GM21717 (cell line): ENCODE data around the gene ANLN.
"Not testable (repeated sequence)": the region's sequence is repeated elsewhere in the genome, so short reads cannot be mapped to it uniquely, and the experiment has no call there.

Experiments
- ATAC-seq: cut with Tn5 transposase; IDR thresholded peaks from one replicate; pipeline ENCODE4 v1.9.1; 2021; ENCODE audit warnings: mild to moderate bottlenecking, moderate library complexity; ENCODE audit not compliant: unreplicated experiment

ANLN gene

GRCh38 chr7:36460811-36461429 is 71.3 kb downstream of the ANLN start:
- ATAC-seq: no peak

DNA sequence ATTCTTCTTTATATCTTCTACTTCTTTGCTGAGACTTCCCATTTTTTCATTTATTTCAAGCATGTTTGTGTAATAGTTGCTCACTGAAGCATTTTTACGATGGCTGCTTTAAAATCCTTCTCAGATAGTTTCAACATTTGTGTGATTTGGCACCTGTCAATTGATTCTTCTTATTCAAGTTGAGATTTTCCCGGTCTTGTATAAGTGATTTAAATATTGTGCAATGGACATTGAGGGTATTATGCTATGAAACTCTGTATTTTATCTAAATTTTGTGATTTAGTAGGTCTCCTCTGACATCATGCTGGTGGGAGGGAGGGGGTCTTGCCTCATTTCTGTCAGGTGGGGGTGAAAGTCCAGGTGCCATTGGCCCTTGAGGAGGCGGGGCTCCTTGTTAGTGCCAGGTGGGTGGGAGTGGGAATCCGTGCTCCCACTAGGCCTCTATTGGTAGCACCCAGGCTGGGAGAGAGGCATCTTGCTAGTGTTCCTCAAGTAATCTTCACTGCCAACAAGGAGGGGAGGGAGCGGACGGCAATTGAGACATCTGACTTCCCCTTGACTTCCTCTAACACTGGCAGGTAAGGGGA is 73.0 kb downstream of the ANLN start:
- no peak for ATAC-seq

GRCh38 chr7:36464271-36464670 is 74.6 kb downstream of the ANLN start:
- ATAC-seq: no peak

- ATAC-seq: not testable (repeated sequence)
These were observed 76.3 kb downstream of the ANLN start for GRCh38 chr7:36466001-36466400.

GRCh38 chr7:36468370-36469101 is 78.9 kb downstream of the ANLN start:
- no peak for ATAC-seq

DNA sequence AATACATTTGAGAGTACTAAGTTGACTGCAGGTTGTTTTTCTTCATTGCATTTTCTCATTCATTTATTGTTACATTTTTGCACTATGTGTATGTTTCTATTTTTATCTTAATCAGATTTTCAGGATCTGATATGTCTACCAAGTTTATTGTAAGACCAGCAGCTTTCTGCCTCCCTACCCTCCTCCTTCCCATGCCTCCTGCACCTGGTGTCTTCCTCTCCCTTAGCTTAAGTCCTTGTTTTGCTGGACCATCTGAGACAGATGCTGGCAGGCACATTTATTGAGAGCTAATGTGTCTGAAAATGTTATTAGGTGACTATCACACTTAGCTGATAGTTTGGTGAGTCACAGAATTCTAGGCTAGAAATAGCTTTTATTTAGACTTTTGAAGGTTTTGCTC is 79.6 kb downstream of the ANLN start:
- no peak for ATAC-seq

DNA sequence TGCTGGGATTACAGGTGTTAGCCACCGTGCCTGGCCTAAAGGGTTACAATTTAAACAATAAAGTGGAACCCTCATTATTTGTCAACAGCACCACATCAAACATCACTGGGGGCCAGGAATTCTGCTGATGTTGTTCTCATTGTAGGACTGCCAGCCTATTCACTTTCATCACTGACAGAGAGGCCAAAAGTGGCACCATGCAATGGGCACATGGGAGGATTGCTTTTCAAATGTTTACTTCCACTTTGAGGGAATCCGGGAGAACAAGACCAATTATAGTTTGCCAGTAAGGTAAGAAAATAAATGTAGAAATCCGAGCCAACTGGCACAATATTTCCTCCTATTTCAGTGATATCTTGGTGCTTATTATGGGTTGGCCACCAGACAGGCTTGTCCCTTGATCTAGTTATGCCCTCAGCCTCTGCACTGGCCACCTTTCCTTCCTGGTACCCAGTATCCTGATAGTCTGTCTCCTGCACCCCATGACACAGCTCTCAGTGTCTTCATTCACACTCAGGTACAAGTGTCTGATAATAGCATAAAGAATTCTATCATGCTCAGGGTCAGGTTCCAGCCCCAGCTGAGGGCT is 82.6 kb downstream of the ANLN start:
- no peak for ATAC-seq

- ATAC-seq: no peak
These were observed 84.0 kb downstream of the ANLN start for GRCh38 chr7:36473454-36474282.

DNA sequence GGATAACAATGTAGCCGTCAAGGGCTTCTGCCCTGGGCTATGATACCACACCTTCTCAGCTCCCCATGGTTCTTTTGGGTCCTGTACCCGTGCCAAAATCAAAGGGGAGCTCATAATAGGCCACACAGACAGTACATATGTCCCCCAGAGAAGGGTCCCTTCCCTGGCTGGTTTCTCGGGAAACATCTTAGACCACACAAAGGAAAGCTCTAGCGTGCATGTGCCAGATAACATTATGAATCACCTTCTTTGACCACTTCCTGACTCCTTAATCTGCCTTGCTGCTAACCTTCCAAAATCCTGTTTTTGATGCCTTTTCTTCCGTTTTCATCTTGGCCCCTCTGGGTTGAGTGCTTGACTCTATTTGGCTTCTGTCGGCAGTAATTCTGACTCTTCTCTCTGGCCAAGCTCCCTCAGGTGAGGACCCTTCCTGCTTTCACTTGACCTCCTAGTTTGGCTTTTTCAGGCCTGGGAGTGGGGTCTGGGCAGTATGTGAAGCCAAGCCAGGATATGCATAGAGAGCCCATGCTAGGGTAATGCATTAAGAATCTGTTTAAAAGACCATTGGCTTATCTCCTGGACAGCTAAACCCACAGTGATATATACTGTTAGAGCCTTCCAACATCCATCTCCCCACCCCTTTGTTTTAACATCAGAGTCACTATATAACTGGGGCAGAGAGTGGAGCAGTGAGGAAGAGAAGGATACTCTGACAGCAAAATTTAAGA is 84.8 kb downstream of the ANLN start:
- ATAC-seq: no peak

- ATAC-seq: no peak
These were observed 85.3 kb downstream of the ANLN start for GRCh38 chr7:36475011-36475342.

DNA sequence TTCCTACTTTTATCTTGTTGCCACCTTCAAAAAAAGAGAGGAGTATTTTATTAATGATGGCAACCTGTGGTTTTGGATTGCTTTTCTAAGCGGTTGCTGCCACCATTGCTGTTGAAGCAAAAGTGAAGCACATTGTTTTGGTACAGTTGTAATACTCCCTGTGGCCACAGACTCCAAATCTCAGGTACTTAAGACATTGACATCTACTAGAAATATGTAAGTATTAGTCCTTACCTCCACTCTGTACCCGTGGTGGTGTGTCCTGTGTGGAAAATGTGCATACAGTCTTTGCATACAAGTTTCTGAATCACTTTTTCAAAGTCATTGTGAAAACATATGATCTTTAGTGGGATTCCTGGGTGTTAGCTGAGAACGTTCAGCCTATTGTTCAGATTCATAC is 85.7 kb downstream of the ANLN start:
- ATAC-seq: no peak

DNA sequence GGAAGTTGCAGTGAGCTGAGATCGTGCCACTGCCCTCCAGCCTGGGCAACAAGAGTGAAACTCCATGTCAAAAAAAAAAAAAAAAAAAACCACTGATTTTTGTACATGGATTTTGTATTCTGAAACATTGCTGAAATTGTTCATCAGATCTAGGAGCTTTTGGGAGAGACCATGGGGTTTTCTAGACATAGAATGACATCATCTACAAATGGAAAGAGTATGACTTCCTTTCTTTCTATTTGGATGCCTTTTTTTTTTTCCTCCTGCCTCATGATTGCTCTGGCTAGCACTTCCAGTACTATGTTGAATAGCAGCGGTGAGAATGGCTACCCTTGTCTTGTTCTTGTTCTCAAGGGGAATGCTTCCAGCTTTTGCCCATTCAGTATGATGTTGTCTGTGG is 89.1 kb downstream of the ANLN start:
- ATAC-seq: no peak

DNA sequence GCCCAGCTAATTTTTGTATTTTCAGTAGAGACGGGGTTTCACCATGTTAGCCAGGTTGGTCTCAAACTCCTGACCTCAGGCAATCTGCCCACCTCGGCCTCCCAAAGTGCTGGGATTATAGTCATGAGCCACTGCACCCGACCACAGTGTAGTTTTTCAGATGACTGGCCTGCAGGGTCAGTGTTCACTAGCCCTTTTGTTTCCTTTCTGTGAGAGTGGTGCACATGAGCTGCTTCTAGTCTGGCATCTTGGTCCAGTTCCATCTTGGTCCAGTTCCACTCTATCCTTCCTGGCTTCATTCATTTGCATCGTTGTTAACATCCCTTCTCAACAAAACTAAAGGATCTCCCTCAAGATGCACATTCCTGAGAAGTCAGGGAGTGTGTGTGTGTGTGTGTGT is 94.2 kb downstream of the ANLN start:
- not testable (repeated sequence) for ATAC-seq

DNA sequence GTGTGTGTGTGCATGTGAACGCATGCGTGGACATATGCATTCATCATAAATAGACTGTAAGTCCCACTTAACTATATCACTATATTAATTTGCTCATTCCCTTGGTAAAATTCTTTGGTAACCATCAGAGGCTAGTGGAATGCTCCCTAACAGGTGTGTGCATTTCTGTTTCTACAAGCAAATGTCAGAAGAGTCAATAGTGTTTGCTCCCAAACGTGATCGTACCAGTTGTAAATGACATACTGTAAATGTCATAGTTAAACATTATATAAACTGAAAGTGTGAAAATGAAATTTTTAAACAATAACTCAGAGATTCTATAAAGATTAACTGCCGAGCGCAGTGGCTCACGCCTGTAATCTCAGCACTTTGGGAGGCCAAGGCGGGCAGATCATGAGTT is 94.6 kb downstream of the ANLN start:
- no peak for ATAC-seq

DNA sequence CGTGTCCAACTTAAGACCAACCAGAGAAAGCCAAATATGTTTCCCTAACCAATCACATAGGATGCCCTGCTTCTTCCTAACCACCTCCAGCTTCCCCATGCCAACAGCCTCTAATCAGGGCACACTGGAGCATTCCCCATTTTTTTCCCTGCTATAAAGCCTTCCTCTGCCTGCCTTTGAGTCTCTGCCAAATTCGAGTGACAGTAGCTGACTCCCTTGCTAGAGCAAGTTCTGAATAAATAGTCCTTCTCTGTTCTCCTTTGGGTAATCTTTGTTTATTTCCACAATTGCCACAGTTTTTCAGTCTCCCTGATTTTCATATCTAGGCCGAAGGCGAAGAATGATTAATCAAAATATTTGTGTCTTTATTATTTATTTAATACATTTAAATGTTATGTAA is 96.7 kb downstream of the ANLN start:
- no peak for ATAC-seq

DNA sequence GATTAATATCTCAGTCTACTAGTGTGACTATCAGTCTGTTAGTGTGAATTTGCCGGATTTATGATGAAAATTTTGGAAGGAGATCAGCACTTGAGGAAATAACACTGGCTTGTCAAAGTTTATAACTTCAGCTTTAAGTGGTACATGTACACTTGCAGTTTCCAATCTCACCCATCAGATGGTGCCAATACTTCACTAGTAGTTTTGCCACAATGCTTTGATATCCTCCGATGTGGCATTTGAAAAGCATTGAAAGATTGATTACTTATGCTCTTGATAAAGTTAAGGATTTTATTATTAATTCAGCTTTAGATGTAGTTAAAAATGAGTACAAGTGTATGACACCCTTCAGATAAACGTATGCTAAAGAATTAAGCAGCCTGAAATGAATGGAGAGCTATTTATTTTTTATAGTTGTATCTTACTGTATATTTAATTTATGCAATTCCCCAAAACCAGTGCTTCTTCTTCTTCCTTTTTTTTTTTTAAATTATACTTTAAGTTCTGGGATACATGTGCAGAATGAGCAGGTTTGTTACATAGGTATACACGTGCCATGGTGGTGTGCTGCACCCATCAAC is 98.2 kb downstream of the ANLN start:
- ATAC-seq: no peak

- not testable (repeated sequence) for ATAC-seq
These were observed 99.0 kb downstream of the ANLN start for GRCh38 chr7:36488672-36489071.

DNA sequence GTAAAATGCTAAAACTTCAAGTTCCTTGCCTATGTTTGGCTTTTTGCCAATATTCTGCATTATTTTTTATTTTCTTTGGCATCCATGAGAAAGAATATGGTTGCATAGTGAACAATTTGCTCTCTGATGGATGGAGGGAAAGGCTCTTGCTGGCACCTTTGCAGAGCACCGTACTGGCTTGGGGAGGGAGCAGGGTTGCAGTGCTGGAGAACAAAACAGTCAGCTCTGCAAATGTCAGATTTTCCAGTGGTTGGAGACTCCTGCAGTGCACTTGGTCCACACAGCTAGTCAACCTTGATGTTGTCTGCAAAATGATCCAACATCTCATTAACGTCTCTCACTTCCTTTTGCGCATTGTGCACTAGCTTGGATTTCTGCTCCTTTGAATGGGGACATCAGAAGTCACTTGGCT is 100.8 kb downstream of the ANLN start:
- no peak for ATAC-seq

GRCh38 chr7:36491317-36491716 is 101.7 kb downstream of the ANLN start:
- ATAC-seq: no peak

DNA sequence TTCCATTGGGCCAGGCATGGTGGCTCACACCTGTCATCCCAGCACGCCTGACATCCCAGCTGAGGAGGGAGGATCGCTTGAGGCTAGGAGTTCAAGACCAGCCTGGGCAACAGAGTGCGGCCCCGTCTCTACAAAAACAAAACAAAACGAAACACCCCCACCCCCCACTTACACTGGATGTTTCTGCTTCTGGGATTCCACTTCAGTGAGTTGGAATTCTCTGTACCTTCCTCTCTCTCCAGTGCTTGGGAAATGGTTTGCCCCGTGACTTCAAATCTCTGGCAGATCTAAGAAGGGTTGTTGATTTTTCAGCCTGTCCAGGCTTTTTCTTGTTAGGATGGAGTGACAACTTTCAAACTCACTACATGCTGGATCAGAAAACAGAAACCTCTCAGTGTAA is 106.9 kb downstream of the ANLN start:
- no peak for ATAC-seq
